Keratinocyte (primary cell): Measurements from ENCODE around the gene PCCB.

Experiments
- CTCF ChIP-seq, 3 experiments: IDR thresholded peaks in 1 of 3; conservative IDR thresholded peaks in 1 of 3; optimal IDR thresholded peaks in 1 of 3; 2 replicates in 2 of 3; 3 replicates in 1 of 3; pipeline versions ENCODE3 to v1.5.1; 2011; ENCODE audit warnings: low read length in 3 of 3, mild to moderate bottlenecking in 3 of 3, moderate library complexity in 2 of 3, control low read depth in 1 of 3, inconsistent platforms in 1 of 3; ENCODE audit not compliant: insufficient read depth in 2 of 3; ENCODE audit errors: extremely low read depth in 1 of 3
- EZH2 ChIP-seq: IDR thresholded peaks from one replicate; pipeline ENCODE4 v1.6.1; 2012; ENCODE audit warnings: inconsistent platforms, mild to moderate bottlenecking, low read length, moderate library complexity

DNA sequence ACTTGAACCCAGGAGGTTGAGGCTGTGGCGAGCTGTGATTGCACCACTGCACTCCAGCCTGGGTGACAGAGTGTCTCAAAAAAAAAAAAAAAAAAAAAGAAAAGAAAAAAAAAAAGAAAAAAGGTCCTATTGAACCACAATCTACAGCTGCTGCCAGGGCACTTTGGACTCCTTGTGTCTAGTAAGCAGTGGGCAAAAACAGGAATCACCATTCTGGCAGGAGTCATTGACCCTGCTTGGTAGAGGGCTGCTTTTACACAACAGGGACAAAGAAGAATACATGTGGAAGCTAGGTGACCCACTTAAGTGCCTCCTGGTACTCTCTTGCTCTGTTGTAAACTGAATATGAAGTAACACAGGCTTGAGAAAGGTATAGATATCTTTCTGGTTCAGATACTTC lies 14.6 kb upstream of the PCCB start:
- TF ChIP-seq CTCF (optimal IDR thresholded peaks at IDR 0.05 in 1 of 3, IDR thresholded peaks at IDR 0.05 in 1 of 3, conservative IDR thresholded peaks at IDR 0.05 in 1 of 3; ENCODE audit: extremely low read depth in 1 of 3, insufficient read depth in 2 of 3, low read length in 3 of 3) (no peak), EZH2 (no peak)
